Retinal pigment epithelial cell (primary cell): ENCODE results near the gene JMJD8.

Experiments used
- DNase-seq: peaks from one replicate; pipeline ENCODE4 v3.0.0-alpha.2; 2010; ENCODE audit warnings: low read depth
- H3K4me3 ChIP-seq: 2 replicates; pipeline ENCODE4 v1.5.1; 2011; ENCODE audit warnings: mild to moderate bottlenecking, low read length, control low read depth, moderate library complexity
- TF ChIP-seq, protein P1 (sequence below): conservative IDR thresholded peaks from 2 replicates; pipeline ENCODE4 v1.5.1; 2011; ENCODE audit warnings: low read depth, low read length, control low read depth, inconsistent platforms

JMJD8 gene

DNA sequence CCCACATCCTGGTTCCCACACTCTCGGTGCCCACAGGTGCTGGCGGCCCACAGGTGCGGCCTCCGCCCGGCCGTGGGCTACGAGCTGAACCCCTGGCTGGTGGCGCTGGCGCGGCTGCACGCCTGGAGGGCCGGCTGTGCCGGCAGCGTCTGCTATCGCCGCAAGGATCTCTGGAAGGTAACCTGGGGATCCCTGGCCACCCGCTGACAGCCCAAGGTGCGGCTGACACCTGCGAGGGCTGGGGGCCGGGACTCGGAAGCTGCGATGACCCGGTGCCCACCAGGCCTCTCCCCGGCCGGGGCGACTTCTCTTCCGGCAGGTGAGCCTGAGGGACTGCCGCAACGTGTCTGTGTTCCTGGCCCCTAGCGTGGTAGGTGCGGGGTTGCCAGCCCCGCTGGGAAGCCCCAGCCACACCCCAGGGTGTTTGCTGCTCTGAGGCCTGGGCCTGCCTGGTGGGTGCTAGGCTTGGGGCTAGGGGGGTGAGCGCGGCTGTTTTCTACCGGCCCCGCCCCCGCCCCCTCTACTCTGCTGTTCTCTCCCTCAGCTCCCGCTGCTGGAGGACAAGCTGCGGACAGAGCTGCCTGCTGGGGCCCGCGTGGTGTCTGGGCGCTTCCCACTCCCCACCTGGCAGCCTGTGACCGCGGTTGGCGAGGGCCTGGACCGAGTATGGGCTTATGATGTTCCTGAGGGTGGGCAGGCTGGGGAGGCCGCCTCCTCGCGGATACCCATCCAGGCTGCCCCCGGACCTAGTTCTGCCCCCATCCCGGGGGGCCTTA lies 37.8 kb upstream of the JMJD8 start:
- no peak overlapping the region for H3K4me3 ChIP-seq
- TF ChIP-seq, protein P1, sequence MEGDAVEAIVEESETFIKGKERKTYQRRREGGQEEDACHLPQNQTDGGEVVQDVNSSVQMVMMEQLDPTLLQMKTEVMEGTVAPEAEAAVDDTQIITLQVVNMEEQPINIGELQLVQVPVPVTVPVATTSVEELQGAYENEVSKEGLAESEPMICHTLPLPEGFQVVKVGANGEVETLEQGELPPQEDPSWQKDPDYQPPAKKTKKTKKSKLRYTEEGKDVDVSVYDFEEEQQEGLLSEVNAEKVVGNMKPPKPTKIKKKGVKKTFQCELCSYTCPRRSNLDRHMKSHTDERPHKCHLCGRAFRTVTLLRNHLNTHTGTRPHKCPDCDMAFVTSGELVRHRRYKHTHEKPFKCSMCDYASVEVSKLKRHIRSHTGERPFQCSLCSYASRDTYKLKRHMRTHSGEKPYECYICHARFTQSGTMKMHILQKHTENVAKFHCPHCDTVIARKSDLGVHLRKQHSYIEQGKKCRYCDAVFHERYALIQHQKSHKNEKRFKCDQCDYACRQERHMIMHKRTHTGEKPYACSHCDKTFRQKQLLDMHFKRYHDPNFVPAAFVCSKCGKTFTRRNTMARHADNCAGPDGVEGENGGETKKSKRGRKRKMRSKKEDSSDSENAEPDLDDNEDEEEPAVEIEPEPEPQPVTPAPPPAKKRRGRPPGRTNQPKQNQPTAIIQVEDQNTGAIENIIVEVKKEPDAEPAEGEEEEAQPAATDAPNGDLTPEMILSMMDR: no peak
- DNase-seq: no peak

DNA sequence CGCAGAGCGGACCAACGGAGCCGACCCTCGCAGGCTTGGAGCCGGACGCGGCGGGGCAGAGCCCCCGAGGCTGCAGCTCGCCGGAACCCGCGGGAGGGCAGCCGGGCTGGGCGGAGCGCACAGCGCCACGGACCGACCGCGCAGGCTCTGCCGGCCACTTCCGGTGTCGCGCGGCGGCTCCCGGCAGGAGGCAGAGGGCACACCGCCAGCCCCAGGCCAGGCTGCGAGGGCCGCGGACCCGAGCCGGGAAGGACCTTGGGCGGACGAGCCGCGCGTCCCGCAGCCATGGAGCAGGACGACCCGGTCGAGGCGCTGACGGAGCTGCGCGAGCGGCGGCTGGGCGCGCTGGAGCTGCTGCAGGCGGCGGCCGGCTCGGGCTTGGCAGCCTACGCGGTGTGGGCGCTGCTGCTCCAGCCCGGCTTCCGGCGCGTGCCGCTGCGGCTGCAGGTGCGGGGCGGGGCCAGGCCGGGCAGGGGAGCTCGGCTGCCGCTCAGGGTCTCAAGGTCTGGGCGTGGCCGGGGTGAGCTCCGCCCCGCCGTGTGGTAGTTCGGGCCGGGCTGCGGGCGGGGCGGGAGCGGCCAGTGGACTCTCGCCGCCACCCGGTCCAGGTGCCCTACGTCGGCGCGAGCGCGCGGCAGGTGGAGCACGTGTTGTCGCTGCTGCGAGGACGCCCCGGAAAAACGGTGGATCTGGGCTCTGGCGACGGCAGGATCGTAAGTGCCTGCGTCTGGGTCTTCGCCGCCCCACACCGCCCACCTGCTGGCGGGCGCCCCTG lies 37.0 kb upstream of the JMJD8 start, which contains the start of gene ANTKMT:
Gene ANTKMT (plus strand): TSS at position 157 of the 775 bp plus-strand sequence. CDS start 129 bp downstream, at position 286.
- H3K4me3 ChIP-seq: peak within 1 kb of the TSS; percentile 67
- no peak for DNase-seq
- TF ChIP-seq, protein P1: no peak

DNA sequence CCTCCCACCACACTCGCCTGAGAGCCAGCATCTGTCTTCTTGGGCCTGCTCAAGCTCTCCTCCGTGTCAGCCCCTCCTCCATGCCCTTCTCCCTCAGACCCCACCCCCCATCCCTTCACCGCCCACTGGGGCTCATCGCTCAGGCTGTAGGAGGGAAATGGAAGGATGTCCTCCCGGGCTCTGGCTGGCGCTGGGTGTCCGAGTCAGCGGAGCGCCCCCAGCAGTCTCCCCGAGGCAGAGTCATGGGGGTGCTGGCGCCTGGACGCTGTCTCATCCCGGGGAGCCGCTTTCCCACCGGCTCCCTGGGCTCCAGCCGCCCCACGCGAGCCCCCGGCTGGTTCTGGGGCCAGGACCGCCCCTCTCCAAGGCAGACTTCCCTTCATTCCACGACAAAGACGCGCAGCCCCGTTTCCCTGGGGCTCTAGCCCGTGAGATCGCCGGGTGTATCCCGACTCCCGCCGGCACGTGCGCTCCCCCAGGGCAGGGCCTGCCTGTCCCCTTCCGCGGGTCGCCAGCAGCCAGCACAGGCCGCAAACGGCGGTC lies 36.4 kb upstream of the JMJD8 start:
- H3K4me3 ChIP-seq: peak overlapping the region; percentile 67
- DNase-seq: no peak
- TF ChIP-seq, protein P1: peak; percentile 39

DNA sequence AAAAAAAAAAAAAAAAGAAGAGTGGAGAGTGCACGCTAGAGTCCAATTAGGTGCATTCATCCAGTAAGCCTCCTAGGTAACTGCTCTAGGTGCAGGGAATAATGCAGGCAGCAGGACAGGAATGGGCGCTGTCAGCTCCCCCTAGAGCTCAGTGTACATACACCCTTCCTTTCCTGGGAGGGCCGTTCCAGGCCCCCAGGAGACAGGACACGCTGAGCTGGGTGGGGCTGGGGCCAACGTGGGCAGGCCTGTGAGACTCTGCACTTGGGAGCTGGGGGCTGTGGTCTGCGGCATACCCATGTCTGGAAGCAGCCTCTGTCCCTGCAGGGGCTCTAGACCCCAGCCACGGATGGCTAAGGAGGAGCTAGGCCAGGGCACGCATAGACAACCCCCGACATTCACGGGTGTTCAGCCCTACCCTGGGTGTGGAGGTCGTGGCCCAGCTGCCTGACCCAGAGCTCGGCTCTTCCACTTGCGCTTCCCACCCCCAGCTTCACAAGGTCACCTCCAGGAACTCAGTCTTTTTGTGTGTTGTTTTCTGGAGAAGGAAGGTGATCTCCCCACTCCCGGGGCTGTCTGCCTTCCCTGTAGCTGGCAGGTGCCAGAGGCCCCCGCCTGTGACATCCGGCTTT lies 35.8 kb upstream of the JMJD8 start:
- H3K4me3 ChIP-seq: peak overlapping the region; percentile 67
- TF ChIP-seq, protein P1: peak; percentile 42
- DNase-seq: no peak

DNA sequence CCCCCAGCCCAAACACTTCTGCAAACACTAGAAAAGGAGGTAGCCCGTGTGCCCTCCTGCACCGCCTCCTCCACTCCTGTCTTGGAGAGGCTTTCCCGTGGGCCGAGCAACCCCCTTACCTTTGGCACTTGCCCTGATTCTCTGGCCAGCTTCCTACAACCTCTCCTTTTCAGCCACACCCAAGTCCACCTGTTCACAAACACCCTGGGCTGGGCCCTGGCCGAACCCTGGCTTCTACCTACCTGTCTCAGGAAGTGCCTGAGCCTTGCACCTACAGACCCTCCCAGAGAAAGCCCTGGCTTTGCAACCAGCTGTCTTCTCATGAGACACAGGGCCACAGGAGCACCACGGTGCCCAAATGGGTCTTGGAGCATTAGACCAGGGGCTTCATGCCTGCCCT lies 34.8 kb upstream of the JMJD8 start:
- DNase-seq: no peak
- TF ChIP-seq, protein P1: no peak
- no peak overlapping the region for H3K4me3 ChIP-seq

DNA sequence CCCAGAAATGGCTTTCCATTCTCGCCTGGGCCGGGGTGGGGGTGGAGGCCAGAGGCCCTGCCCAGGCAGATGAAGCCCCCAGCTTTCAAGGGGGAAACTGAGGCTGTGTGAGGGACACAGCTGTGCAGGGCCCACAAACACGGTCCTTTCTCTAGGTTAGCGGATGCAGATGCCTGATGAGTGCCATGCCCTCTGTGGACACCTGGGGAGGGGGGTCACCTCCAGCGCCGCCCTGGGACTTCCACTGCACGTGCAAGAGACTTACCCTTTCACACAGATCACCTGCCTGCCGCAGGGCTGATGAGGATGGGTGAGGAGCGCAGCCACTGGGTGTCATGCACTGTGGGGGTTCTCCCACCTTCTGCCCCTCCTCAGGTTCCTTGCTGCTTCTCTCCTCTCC lies 34.3 kb upstream of the JMJD8 start:
- H3K4me3 ChIP-seq: no peak overlapping the region
- no peak for DNase-seq
- TF ChIP-seq, protein P1: no peak
